Motor neuron (in vitro differentiated cells): Measurements from ENCODE around the gene RNF217. TPM values are rescaled to one million over a fixed set of nuclear protein-coding genes. Genes with fewer than 3 reads are reported as not detected.
"Not testable (repeated sequence)": the region's sequence is repeated elsewhere in the genome, so short reads cannot be mapped to it uniquely, and the experiment has no call there.

Source experiments
- ATAC-seq, 8 experiments: fragments of 200-7000 bp; cut with Tn5 transposase; replicated peaks in 6 of 8; 2 replicates each; pipeline ENCODE4 v1.8.0; 2021; ENCODE audit warnings: mild to moderate bottlenecking in 8 of 8, moderate library complexity in 8 of 8
- H3K27ac ChIP-seq, 2 donors: fragments of 250-450 bp; sonication (Bioruptor Pico); 2 replicates each; pipeline ENCODE4 v1.9.0; 2021; ENCODE audit warnings: antibody characterized with exemption in 2 of 2, mild to moderate bottlenecking in 2 of 2, moderate library complexity in 1 of 2
- H3K4me1 ChIP-seq, 2 donors: fragments of 250-450 bp; sonication (Bioruptor Pico); replicated peaks in 1 of 2; 2 replicates each; pipeline ENCODE4 v1.6.1; 2021; ENCODE audit warnings: antibody characterized with exemption in 2 of 2, mild to moderate bottlenecking in 2 of 2, moderate library complexity in 1 of 2
- H3K4me3 ChIP-seq, 5 donors: fragments of 250-450 bp; sonication (Bioruptor Pico); 2 replicates each; pipeline ENCODE4 v1.9.0; 2021; ENCODE audit warnings: antibody characterized with exemption in 5 of 5, mild to moderate bottlenecking in 5 of 5, moderate library complexity in 4 of 5
- WGBS, 10 experiments: fragments of 450-650 bp; shearing (Covaris generic); methylation state at CpG; one replicate each; pipeline ENCODE4 v1.0.0; 2022; 5-methylcytosine and 5-hydroxymethylcytosine counted together
- in situ Hi-C, 9 experiments: fragments of 400-800 bp; cut with MboI; loops; one replicate each; pipeline ENCODE4 v1.15.0; 2021; ENCODE audit warnings: low sequenced_read_pairs in 9 of 9, low pct_unique_long_range_greater_than_20kb in 2 of 9; ENCODE audit not compliant: unreplicated experiment in 9 of 9
- total RNA-seq, 8 experiments: library from RNA; unstranded; fragments of 300-600 nt; gene quantifications; 2 replicates each; pipeline versions ENCODE4 v1.2.3 to v1.2.4, GENCODE V29; 2022

Gene RNF217
- total RNA-seq, 8 experiments from 2014 or later: 5.4 to 28.0 (median 11.9) TPM

DNA sequence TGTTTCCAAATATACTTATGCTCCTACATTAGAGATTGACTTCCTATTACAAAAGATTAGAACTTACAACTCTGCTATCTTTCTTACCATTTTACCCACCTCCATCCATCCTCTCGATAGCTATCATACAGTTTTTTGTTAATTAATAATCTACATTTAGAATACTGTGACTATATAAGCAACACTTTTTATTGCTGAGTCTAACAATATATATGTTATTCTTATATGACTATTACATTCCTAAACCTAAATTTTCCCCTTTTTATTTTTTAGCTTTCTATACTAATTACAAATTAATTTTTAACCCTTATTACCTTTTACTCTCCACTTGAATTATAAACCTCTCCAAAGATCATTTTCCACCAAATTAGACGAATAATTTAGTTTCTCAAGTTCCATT lies 57.0 kb downstream of the RNF217 start:
- 78 to 100% (median 88%) methylated on average over 1 to 2 of the region's 2 CpGs for WGBS, 10 experiments

DNA sequence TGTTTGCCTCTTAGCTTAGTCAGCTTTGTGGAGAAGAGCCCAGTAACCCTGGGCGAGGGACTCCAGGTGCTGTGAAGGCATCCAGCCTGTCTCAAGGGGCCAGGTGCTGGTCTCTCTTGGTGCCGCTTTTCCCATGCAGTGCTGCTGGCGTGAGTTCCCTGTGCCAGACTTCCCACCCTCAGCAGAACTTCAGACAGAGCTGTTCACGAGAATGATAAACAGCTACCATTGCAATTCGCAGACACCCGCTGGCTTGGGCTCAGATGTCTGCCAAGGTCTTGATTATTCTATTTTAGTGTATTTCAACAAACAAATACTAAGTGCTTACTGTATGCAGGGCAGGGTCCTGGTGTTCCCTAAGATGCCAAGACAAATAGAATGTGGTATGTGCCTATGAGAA lies 57.7 kb downstream of the RNF217 start:
- 20 to 78% (median 28%) methylated on average over 2 to 6 of the region's 6 CpGs; no CpG with 5 or more reads in 3 of the 10 experiments for WGBS, 10 experiments
- peak in 7 of 8 experiments; percentile 25 to 72 (median 40) for ATAC-seq
- Histone ChIP-seq H3K4me3 (no peak overlapping the region), H3K27ac (no peak overlapping the region), H3K4me1 (peaks cover 10 to 18% of the 10 kb centered on the region in 2 donors)
- in situ Hi-C loops: no loop called here

More for the DNA sequence above, 57.0 kb downstream of the RNF217 start:
- no peak for ATAC-seq
- Histone ChIP-seq H3K4me3 (no peak overlapping the region), H3K27ac (no peak overlapping the region), H3K4me1 (peaks cover 15 to 24% of the 10 kb centered on the region in 2 donors)
- in situ Hi-C loops: no loop called here

DNA sequence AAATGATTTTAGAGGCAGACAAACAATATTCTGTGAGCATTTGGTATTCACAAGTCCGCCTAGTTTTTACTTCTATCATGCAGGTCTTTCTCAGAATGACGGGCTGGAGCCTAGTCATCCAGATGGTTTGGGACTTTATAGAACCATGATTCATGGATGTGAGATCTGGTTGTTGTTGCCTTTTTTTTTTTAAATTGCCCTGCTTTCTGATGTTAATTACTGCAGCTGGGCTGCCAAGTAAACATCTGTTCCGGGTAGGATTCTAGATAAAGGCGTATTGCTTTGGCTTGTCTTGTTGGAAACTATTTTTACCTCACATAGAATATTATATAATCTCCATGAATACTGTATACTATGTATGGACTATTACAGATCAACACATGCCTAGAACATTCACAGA lies 58.1 kb downstream of the RNF217 start:
- in situ Hi-C loops: no loop called here
- ATAC-seq: peak; percentile 8 to 94 (median 69)
- WGBS, 10 experiments: 6 to 92% (median 38%) methylated on average over 1 to 4 of the region's 4 CpGs; no CpG with 5 or more reads in 1 of the 10 experiments
- peaks cover 10 to 14% of the 10 kb centered on the region in 2 donors for H3K4me1 ChIP-seq
- no peak overlapping the region for H3K4me3 ChIP-seq
- H3K27ac ChIP-seq: no peak overlapping the region

DNA sequence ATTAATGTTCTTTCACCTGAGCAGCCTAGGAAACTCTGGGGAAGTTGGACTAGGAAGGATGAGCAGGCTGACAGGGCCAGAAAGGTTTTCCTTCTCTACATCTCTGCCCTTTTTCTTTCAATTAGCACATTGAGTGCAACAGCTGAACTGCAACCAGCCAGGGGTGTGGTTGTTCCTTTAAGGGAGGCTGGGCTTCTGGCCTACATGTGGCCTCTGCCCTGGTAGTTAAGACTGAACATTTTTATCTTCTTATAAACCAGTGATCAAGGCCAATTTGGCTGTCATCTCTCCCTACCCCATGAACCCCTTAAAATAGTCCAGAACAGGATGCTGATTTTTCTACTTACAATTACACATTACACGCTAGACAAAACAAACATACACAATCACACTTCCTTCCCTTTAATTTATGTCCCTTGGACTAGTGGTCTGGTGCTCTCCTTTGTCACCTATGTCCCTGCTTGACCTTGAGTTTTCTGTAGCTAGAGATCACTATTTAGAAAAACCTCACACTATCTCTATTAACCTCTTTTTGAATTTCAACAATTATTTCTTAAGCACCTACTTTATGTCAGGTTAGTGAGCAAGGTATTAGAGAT lies 60.3 kb downstream of the RNF217 start:
- 40 to 80% (median 70%) methylated on average over 1 of the region's 1 CpG; no CpG with 5 or more reads in 6 of the 10 experiments for WGBS, 10 experiments
- Histone ChIP-seq H3K4me1 (peaks cover 10 to 14% of the 10 kb centered on the region in 2 donors), H3K27ac (no peak overlapping the region), H3K4me3 (no peak overlapping the region)
- ATAC-seq: peak in 3 of 8 experiments; percentile 33 to 55 (median 51)
- in situ Hi-C loops: no loop called here

DNA sequence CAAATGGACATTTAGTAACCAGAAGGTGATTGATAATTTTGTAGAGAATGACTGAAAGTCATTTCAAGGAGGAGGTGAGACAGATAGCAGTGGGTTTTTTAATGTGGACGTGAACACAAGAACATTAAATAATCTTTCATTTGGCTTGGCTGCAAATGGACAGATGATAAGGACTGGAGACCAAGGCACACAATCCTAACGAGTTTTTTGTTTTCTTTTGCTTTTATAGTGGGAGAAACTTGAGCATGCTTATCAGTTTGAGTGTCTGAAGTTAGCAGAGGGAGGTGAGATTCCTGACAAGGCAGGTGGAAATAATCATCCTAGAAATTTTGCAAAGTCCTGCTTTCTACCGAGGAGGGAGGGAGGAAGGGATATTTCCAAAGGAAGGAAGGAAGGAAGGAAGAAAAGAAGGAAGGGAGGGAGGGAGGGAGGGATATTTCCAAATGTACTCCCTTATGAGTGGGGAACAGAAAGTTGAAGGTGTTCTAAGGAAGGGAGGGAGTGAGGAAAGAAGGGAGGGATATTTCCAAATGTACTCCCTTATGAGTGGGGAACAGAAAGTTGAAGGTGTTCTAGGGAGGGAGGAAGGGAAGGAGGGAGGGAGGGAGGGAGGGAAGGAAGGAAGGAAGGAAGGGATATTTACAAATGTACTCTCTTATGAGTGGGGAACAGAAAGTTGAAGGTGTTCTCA lies 63.1 kb downstream of the RNF217 start:
- no peak overlapping the region for H3K27ac ChIP-seq
- 31 to 100% (median 76%) methylated on average over 1 to 3 of the region's 3 CpGs; no CpG with 5 or more reads in 2 of the 10 experiments for WGBS, 10 experiments
- ATAC-seq: no peak
- in situ Hi-C loops: no loop called here
- H3K4me3 ChIP-seq: no peak overlapping the region
- H3K4me1 ChIP-seq: peaks cover 4 to 8% of the 10 kb centered on the region in 2 donors

DNA sequence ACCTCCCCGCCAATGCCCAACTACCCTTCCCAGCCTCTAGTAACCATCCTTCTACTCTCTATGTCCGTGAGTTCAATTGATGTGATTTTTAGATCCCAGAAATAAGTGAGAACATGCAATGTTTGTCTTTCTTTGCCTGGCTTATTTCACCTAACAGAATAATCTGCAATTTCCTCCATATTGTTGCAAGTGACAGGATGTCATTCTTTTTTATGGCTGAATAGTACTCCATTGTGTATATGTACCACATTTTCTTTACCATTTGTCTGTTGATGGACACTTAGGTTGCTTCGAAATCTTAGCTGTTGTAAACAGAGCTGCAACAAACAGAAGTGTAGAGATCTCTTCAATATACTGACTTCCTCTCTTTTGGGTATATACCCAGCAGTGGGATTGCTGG lies 65.0 kb downstream of the RNF217 start:
- Histone ChIP-seq H3K27ac (no peak overlapping the region), H3K4me3 (no peak overlapping the region), H3K4me1 (peaks cover 2 to 3% of the 10 kb centered on the region in 2 donors)
- WGBS, 10 experiments: 50 to 100% (median 70%) methylated on average over 1 to 3 of the region's 3 CpGs
- in situ Hi-C loops: no loop called here
- ATAC-seq: no peak

DNA sequence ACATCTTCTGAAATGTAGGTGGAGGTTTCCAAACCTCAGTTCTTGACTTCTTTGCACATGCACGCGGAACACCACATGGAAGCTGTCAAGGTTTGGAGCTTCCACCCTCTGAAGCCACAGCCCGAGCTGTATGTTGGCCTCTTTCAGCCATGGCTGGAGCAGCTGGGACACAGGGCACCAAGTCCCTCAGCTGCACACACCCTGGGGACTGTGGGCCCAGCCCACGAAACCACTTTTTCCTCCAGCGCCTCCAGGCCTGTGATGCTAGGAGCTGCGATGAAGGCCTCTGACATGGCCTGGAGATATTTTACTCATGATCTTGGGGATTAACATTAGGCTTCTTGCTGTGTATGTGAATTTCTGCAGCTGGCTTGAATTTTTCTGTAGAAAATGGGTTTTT lies 68.7 kb downstream of the RNF217 start:
- Histone ChIP-seq H3K27ac (no peak overlapping the region), H3K4me3 (no peak overlapping the region), H3K4me1 (no peaks in the 10 kb centered on the region)
- WGBS, 10 experiments: 20 to 100% (median 80%) methylated on average over 1 to 4 of the region's 6 CpGs; no CpG with 5 or more reads in 1 of the 10 experiments
- in situ Hi-C loops: no loop called here
- no peak for ATAC-seq

DNA sequence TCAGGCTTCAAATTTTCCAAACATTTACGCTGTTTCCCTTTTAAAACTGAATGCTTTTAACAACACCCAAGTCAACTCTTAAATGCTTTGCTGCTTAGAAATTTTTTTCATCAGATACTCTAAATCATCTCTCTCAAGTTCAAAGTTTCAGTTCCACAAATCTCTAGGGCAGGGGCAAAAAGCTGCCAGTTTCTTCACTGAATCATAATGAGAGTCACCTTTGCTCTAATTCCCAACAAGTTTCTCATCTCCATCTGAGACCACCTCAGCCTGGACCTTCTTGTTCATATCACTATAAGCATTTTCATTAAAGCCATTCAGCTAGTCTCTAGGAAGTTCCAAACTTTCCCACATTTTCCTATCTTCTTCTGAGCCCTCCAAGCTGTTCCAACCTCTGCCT lies 69.1 kb downstream of the RNF217 start:
- in situ Hi-C loops: no loop called here
- no peak for ATAC-seq

DNA sequence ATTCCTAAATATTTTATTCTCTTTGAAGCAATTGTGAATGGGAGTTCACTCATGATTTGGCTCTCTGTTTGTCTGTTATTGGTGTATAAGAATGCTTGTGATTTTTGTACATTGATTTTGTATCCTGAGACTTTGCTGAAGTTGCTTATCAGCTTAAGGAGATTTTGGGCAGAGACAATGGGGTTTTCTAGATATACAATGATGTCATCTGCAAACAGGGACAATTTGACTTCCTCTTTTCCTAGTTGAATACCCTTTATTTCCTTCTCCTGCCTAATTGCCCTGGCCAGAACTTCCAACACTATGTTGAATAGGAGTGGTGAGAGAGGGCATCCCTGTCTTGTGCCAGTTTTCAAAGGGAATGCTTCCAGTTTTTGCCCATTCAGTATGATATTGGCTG lies 72.7 kb downstream of the RNF217 start:
- H3K27ac ChIP-seq, H3K4me3 ChIP-seq, in situ Hi-C loops, H3K4me1 ChIP-seq, ATAC-seq: not testable (repeated sequence)

More for the DNA sequence above, 69.1 kb downstream of the RNF217 start:
- no peaks in the 10 kb centered on the region for H3K4me1 ChIP-seq
- WGBS, 10 experiments: 88 to 100% (median 100%) methylated on average over 1 of the region's 1 CpG
- H3K4me3 ChIP-seq: no peak overlapping the region
- H3K27ac ChIP-seq: no peak overlapping the region

DNA sequence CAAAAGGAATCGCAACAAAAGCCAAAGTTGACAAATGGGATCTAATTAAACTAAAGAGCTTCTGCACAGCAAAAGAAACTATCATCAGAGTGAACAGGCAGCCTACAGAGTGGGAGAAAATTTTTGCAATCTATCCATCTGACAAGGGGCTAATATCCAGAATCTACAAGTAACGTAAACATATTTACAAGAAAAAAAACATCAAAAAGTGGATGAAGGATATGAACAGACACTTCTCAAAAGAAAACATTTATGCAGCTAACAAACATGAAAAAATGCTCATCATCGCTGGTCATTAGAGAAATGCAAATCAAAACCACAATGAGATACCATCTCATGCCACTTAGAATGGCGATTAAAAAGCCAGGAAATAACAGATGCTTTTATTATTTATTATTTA lies 74.2 kb downstream of the RNF217 start:
- ATAC-seq: not testable (repeated sequence)
- WGBS, 10 experiments: 92 to 100% (median 94%) methylated on average over 1 to 4 of the region's 4 CpGs; no CpG with 5 or more reads in 1 of the 10 experiments

DNA sequence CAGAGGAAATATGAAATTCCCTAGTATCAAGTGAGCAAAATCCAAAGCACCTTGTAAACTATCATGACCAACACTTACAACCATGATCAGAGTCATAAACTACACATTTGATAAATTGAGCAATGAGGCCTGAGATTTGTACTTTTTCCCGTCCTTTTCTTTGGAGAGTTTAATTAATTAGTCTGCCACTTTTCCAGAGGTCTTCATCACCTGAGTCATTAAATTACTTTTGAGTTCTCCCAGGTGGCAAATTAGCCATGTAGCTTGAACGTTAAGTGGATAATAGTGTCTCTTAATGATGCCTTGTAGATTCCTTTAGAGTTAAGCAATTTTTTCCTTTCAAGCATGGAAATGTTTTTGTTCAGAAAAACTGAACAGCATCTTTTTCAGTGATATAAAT lies 75.6 kb downstream of the RNF217 start:
- Histone ChIP-seq H3K4me3 (no peak overlapping the region), H3K27ac (no peak overlapping the region), H3K4me1 (no peaks in the 10 kb centered on the region)
- in situ Hi-C loops: no loop called here
- ATAC-seq: no peak
- WGBS, 10 experiments: 44 to 88% (median 61%) methylated on average over 1 to 2 of the region's 2 CpGs; no CpG with 5 or more reads in 2 of the 10 experiments

More for the DNA sequence above, 74.2 kb downstream of the RNF217 start:
- H3K4me1 ChIP-seq, H3K27ac ChIP-seq, in situ Hi-C loops, H3K4me3 ChIP-seq: not testable (repeated sequence)

DNA sequence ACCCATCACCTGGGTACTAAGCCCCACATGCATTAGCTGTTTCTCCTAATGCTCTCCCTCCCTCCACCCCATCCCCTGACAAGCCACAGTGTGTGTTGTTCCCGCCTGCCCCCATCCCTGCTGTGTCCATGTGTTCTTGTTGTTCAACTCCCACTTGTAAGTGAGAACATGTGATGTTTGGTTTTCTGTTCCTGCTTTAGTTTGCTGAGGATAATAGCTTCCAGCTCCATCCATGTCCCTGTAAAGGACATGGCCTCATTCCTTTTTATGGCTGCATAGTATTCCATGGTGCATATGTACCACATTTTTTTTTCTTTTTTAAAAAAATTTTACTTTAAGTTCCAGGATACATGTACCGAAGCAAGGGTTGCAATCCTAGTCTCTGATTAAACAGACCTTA lies 76.7 kb downstream of the RNF217 start:
- ATAC-seq: no peak
- in situ Hi-C loops: no loop called here
- no peak overlapping the region for H3K27ac ChIP-seq
- H3K4me1 ChIP-seq: no peaks in the 10 kb centered on the region
- no peak overlapping the region for H3K4me3 ChIP-seq
- 67 to 100% (median 93%) methylated on average over 1 to 2 of the region's 2 CpGs; no CpG with 5 or more reads in 1 of the 10 experiments for WGBS, 10 experiments

DNA sequence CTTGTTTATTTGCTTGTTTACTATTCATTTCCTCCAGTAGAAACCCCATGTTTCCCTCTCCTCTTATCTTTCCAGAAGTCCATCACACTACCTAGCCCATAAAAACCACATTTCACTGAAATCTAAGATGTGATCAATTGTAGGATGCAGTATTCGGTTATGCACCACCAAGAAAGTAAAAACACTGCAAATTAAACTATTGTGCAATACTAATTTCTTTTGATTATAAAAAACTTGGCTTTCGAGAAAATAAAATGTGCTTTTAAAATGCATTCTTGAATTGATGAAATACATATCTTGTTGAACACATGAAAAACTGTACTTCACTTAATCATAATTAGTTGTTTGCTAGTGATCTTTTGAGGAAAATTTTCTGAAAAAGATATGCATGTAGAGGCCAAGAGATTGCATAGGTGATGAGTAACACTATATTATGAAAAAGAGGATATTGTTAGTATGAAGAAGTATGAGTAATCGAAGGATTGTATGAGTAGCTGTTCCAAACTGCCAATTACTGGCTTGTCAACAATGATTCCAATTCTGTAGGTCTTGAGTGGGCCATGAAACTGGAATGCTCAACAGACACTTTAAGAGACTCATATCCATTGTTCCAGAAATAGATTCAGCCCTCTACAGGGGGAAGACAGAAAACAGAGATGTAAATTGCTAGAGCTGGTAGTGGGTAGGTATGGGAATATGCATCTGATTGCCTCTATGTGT lies 79.7 kb downstream of the RNF217 start:
- Histone ChIP-seq H3K4me1 (peaks cover 0 to 8% of the 10 kb centered on the region in 2 donors), H3K4me3 (no peak overlapping the region), H3K27ac (no peak overlapping the region)
- in situ Hi-C loops: no loop called here
- WGBS, 10 experiments: 7 to 97% (median 90%) methylated on average over 2 to 3 of the region's 3 CpGs; no CpG with 5 or more reads in 1 of the 10 experiments
- peak in 1 of 8 experiments; percentile 33 for ATAC-seq
